Nucleus accumbens (tissue), 56 donors: Measurements from ENCODE around the gene PLPPR2.
A peak's percentile ranks its signal among the peaks of the same experiment; 100 is the strongest.
"Not testable (repeated sequence)": the region's sequence is repeated elsewhere in the genome, so short reads cannot be mapped to it uniquely, and the experiment has no call there.

Experiments used
- DNase-seq, 56 donors: peaks; one replicate each; lab custom pipeline; 2025; lab: John Stamatoyannopoulos, UW

PLPPR2 gene

GRCh38 chr19:11338569-11339253 is 16.5 kb upstream of the PLPPR2 start:
- peak in 6 of 56 donors; percentile 13 to 58 (median 23) for DNase-seq

DNA sequence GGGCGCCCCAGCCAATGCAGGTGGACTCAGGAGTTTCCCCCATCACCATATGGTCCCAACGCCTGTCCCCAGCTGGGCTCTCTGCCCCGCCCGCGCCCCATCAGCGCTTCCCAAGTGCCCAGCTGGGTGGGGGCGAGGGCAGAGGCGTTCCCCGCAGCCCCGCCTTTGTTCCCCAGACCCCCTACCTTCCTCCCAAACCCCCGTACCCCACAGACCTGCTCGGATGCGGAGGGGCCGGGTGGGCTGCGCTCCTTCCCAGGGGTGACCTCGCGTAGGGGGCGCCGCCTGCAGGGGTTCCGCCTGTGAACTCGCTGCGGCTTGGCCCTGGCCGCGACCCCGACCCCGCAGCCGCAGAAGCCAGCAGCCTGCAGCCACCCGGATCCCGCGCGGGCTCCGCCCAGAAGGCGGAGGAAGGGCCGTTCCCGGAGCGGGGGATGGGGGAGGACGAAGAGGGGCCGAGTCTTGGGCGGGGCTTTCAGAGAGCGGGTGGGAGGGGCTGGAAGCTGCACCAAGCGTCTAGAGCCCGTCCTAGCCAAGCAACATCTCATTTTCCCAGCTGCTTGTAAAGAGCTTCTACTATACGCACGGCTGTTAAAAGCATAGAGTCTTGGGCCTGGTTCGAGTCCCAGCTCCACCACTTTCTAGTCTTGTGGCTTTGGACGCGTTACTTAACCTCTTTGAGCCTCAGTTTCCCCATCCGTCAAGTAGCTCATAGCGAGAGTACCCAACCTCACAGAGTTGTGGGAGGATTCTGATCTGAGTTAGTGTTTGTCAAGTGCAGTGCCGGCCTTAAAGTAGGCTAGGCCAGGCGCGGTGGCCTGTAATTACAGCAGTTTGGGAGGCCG is 15.8 kb upstream of the PLPPR2 start, which contains the start of gene RAB3D:
Gene RAB3D (minus strand): TSS at position 404 of the 845 bp plus-strand sequence. CDS start 2,258 bp downstream, outside the sequence.
- DNase-seq, result peak in 55 of 56 donors; percentile 18 to 93 (median 77)

GRCh38 chr19:11340099-11340467 is 15.1 kb upstream of the PLPPR2 start:
- not testable (repeated sequence) for DNase-seq

- no peak for DNase-seq
Observed at GRCh38 chr19:11342429-11342828, 12.8 kb upstream of the PLPPR2 start.

DNA sequence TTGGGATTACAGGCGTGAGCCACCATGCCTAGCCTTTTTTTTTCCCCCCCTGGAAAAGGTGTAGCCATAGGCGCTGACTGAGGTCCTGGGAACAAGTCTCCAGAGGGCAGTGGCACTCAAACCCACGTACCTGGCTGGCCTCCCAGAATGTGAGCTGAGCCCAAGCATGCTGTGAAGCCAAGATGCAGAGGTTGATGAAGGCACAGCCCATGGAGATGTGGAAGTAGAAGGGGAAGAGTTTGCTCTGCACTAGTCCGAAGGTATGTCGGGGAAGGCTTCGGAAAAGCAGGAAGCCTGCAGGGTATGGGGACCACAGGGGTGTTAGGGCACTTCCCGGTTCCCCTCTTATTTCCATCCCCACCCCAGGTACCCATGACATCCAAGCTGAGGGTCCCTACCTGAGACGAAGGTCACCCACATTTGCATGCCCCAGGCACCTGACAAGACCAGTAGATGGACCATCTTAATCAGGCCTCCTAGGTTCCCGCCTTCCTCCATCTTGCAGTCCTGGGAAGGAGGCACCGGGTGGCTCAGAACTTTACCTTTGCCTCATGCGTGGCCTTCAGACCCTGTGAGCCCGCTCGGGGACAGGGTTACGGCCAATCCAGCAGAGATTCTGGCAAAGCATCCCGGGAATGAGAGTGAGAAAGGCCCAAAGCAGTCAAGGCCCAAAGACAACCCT is 10.0 kb upstream of the PLPPR2 start:
- peak in 3 of 56 donors; percentile 7 to 29 (median 15) for DNase-seq

GRCh38 chr19:11346104-11346940 is 8.9 kb upstream of the PLPPR2 start, which contains the start of the genes CCDC159 and TMEM205:
Gene CCDC159 (plus strand): TSS chr19:11346519. CDS start chr19:11346607, 88 bp downstream.
Gene TMEM205 (minus strand): TSS chr19:11346268. CDS start chr19:11345619, 649 bp downstream.
- DNase-seq, result peak; percentile 69 to 99 (median 98)

- no peak for DNase-seq
Observed at GRCh38 chr19:11347546-11348039, 7.6 kb upstream of the PLPPR2 start.

DNA sequence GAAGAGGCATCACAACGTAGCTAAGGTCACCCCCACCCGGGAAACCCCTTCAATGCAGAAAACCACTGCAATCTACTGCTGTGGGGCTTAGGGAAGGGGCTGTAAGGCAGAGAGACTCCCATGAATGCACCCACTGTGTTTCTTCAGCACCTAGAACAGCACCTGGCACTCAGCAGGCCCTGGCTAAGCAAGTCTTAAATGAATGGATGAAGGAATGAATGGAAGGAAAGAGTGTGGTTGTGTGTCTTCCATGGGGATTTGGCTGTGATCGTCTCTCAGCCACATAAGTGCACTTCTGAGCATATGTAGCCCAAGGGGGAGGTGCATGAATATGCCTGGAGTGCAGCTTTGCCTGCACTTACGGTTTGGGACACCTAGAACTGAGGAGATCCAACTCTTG is 6.1 kb upstream of the PLPPR2 start:
- no peak for DNase-seq

- DNase-seq, result not testable (repeated sequence)
Observed at GRCh38 chr19:11354102-11354501, 1.1 kb upstream of the PLPPR2 start.

GRCh38 chr19:11356074-11356397 is 804 bp downstream of the PLPPR2 start:
- DNase-seq, result peak in 1 of 56 donors; percentile 6

DNA sequence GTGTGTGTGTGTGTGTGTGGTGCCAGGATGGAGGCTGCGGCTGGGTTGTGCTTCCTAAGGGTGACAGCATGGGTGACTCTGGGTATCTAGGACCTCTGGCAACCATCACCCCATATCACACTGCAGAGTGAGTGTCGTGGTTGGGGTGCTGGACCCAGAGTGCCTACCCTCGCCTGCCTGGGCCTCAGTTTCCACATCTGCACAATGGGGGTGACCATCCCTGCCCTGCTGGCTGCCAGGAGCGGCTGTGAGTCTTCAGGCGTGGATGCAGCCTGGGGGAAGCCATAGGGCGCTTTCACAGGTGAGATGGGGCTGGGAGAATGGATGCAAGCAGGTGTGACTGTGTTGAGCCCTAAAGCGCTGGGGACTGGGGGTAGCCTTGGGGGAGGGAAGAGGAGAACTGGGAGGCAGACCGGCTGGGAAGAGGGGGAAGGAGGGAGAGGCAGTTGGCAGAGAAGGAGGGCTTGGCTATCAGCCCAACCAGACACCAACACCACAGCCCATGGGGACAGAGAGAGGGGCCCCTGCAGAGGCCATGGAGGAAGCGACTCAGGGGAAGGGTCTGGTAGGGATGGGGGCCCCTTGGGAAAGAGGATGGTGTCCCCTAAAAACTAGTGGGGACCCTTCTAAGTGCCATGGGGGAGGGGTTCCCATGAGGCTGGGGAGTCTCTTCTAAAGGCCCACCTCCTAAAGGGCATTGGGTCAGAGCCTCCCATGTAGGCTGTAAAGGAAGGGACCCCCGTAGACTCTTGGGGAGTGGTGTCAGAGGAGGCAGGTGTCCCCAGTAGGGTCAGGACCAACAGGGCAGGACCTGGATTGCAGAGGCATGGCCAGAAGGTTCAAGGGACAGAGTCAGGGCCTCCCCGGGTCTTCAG is 1.7 kb downstream of the PLPPR2 start:
- DNase-seq, result no peak

GRCh38 chr19:11359421-11359820 is 4.2 kb downstream of the PLPPR2 start:
- DNase-seq, result no peak

- DNase-seq, result peak in 1 of 56 donors; percentile 20
Observed at GRCh38 chr19:11361037-11361770, 6.0 kb downstream of the PLPPR2 start.

- DNase-seq, result no peak
Observed at GRCh38 chr19:11361771-11362731, 6.8 kb downstream of the PLPPR2 start.

DNA sequence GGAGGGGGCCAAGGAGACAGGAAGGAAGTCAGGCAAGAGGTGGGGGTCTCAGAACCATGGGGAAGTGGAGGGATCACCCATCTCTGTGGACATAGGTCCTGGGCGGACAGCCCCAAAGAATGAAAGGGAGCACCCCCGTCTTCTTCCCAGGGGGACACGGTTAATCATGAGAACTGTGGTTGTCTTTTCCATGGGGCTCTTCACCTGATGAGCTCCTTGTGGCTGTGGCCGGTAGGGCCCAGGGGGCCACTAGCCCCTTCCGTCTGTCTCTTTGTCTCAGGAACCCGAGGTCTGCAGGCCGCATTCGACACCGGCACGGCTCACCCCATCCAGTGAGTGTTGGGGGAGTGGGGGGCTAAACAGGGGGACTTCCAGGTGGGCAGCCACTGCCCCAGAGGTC is 8.6 kb downstream of the PLPPR2 start:
- no peak for DNase-seq

DNA sequence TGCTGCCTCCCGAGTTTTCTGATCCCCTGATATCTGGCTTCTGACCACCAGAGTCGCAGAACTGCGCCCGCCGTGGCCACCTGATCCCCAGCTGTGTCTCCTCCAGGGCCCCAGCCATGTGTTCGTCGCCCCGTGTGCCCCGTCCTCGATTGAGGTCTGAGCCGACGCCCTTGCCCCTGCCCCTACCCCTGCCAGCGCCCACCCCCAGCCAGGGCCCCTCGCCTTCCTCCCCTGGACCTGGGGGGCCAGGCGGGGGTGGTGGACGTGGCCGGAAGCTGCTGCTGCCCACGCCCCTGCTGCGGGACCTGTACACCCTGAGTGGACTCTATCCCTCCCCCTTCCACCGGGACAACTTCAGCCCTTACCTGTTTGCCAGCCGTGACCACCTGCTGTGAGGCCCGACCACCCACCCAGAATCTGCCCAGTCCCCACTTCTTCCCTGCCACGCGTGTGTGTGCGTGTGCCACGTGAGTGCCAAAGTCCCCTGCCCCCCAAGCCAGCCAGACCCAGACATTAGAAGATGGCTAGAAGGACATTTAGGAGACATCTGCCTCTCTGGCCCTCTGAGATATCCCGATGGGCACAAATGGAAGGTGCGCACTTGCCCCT is 9.2 kb downstream of the PLPPR2 start:
- no peak for DNase-seq
